CD14-positive monocyte (primary cell): Measurements from ENCODE around the gene ELF1. TPM values are rescaled to one million over a fixed set of nuclear protein-coding genes. Genes with fewer than 3 reads are reported as not detected.

Source experiments
- DNase-seq, 3 donors: peaks; one replicate each; pipeline ENCODE4 v3.0.0-alpha.2; 2011 to 2022
- H2AFZ ChIP-seq: 2 replicates; pipeline ENCODE4 v1.6.0; 2012; ENCODE audit warnings: mild to moderate bottlenecking, low read depth, low read length, inconsistent platforms; ENCODE audit not compliant: insufficient read depth, poor library complexity, severe bottlenecking
- H3K27ac ChIP-seq, 2 donors: 1 replicate in 1 of 2; 2 replicates in 1 of 2; pipeline ENCODE4 v1.5.1; 2012 to 2013; ENCODE audit warnings: low read length in 2 of 2, control low read depth in 1 of 2, inconsistent platforms in 1 of 2, low read depth in 1 of 2, mild to moderate bottlenecking in 1 of 2
- H3K27me3 ChIP-seq, 2 donors: one replicate each; pipeline versions ENCODE4 v1.6.0 to v1.6.1; 2011 to 2013; ENCODE audit warnings: low read length in 2 of 2; ENCODE audit not compliant: control insufficient read depth in 2 of 2, insufficient read depth in 2 of 2
- H3K36me3 ChIP-seq, 2 donors: replicated peaks in 1 of 2; 1 replicate in 1 of 2; 2 replicates in 1 of 2; pipeline versions ENCODE4 v1.5.1 to v1.6.1; 2012 to 2013; ENCODE audit warnings: low read length in 2 of 2, control low read depth in 1 of 2, inconsistent platforms in 1 of 2, mild to moderate bottlenecking in 1 of 2; ENCODE audit not compliant: insufficient read depth in 2 of 2, control insufficient read depth in 1 of 2
- H3K4me1 ChIP-seq, 2 donors: 1 replicate in 1 of 2; 2 replicates in 1 of 2; pipeline versions ENCODE4 v1.5.1 to v1.6.1; 2012 to 2013; ENCODE audit warnings: low read length in 2 of 2, control low read depth in 1 of 2, inconsistent platforms in 1 of 2, mild to moderate bottlenecking in 1 of 2, moderate library complexity in 1 of 2; ENCODE audit not compliant: insufficient read depth in 2 of 2, control insufficient read depth in 1 of 2
- H3K4me2 ChIP-seq: replicated peaks from 2 replicates; pipeline ENCODE3; 2012; ENCODE audit warnings: low read length, moderate library complexity, mild to moderate bottlenecking; ENCODE audit not compliant: poor library complexity, severe bottlenecking; ENCODE audit errors: extremely low read depth
- H3K4me3 ChIP-seq, 3 experiments: fragments of 200-600 bp in 1 of 3; sonication (generic) in 1 of 3; replicated peaks in 1 of 3; 1 replicate in 2 of 3; 2 replicates in 1 of 3; pipeline ENCODE4 v1.5.1; 2011 to 2013; ENCODE audit warnings: low read length in 3 of 3, mild to moderate bottlenecking in 3 of 3, control low read depth in 2 of 3, low read depth in 2 of 3, inconsistent platforms in 1 of 3, moderate library complexity in 1 of 3
- H3K79me2 ChIP-seq: 2 replicates; pipeline ENCODE4 v1.6.0; 2012; ENCODE audit warnings: mild to moderate bottlenecking, control low read depth, inconsistent platforms, low read length, moderate library complexity; ENCODE audit not compliant: insufficient read depth
- H3K9ac ChIP-seq: 2 replicates; pipeline ENCODE4 v1.6.0; 2017; ENCODE audit warnings: low read length, mild to moderate bottlenecking; ENCODE audit not compliant: insufficient read depth, poor library complexity, severe bottlenecking
- H3K9me3 ChIP-seq, 2 donors: replicated peaks in 1 of 2; 1 replicate in 1 of 2; 2 replicates in 1 of 2; pipeline versions ENCODE4 v1.5.1 to v1.6.1; 2012 to 2013; ENCODE audit warnings: low read length in 2 of 2, control low read depth in 1 of 2; ENCODE audit not compliant: control insufficient read depth in 1 of 2, insufficient read depth in 1 of 2
- H4K20me1 ChIP-seq: 2 replicates; pipeline ENCODE4 v1.6.0; 2012; ENCODE audit warnings: mild to moderate bottlenecking, low read length, control low read depth, moderate library complexity; ENCODE audit not compliant: insufficient read depth
- H3K27ac Mint-ChIP-seq, 7 donors: one replicate each; pipeline ENCODE4 v1.8.0; 2020; ENCODE audit warnings: mild to moderate bottlenecking in 7 of 7, mixed read lengths in 7 of 7, moderate library complexity in 6 of 7, inconsistent platforms in 2 of 7
- H3K27me3 Mint-ChIP-seq, 3 donors: one replicate each; pipeline ENCODE4 v1.8.0; 2021 to 2022; ENCODE audit warnings: low read depth in 3 of 3, mild to moderate bottlenecking in 3 of 3, mixed read lengths in 3 of 3, moderate library complexity in 3 of 3, inconsistent platforms in 1 of 3
- H3K36me3 Mint-ChIP-seq, 2 donors: one replicate each; pipeline ENCODE4 v1.8.0; 2020; ENCODE audit warnings: mixed read lengths in 2 of 2, inconsistent platforms in 1 of 2, mild to moderate bottlenecking in 1 of 2
- H3K4me1 Mint-ChIP-seq: one replicate; pipeline ENCODE4 v1.8.0; 2020; ENCODE audit warnings: mild to moderate bottlenecking, mixed read lengths
- H3K4me3 Mint-ChIP-seq, 2 donors: one replicate each; pipeline ENCODE4 v1.8.0; 2020; ENCODE audit warnings: mild to moderate bottlenecking in 2 of 2, mixed read lengths in 2 of 2, moderate library complexity in 1 of 2
- H3K9me3 Mint-ChIP-seq, 7 donors: one replicate each; pipeline ENCODE4 v1.8.0; 2020 to 2022; ENCODE audit warnings: mixed read lengths in 7 of 7, mild to moderate bottlenecking in 6 of 7, moderate library complexity in 6 of 7, inconsistent platforms in 2 of 7
- WGBS: methylation state at CpG from one replicate; pipeline ENCODE4 v1.1.5; 2013; ENCODE audit warnings: missing lambda C conversion rate; ENCODE audit not compliant: insufficient coverage; 5-methylcytosine and 5-hydroxymethylcytosine counted together
- intact Hi-C, 2 donors: fragments of 100-400 bp; cut with micrococcal nuclease; formaldehyde crosslinking; loops; one replicate each; pipeline versions ENCODE4 v1.15.0 to v1.15.1; 2023
- polyA plus RNA-seq, 3 donors: library from polyadenylated mRNA; depleted of rRNA in 1 of 3; unstranded in 2 of 3; stranded (reverse) in 1 of 3; fragments of 300-500 nt in 2 of 3; fragments of >200 nt in 1 of 3; fragmentation: Illumina TruSeq in 2 of 3; gene quantifications; 1 replicate in 2 of 3; 2 replicates in 1 of 3; pipeline ENCODE4 v1.2.3, GENCODE V29; 2012 to 2021
- TF ChIP-seq, protein P1 (sequence below): fragments of 200-600 bp; IDR thresholded peaks from one replicate; pipeline ENCODE4 v1.8.0; 2022; ENCODE audit warnings: antibody characterized with exemption, mild to moderate bottlenecking

ELF1 gene
- polyA plus RNA-seq, 3 donors: 63.1 to 83.3 (median 83.3) TPM

DNA sequence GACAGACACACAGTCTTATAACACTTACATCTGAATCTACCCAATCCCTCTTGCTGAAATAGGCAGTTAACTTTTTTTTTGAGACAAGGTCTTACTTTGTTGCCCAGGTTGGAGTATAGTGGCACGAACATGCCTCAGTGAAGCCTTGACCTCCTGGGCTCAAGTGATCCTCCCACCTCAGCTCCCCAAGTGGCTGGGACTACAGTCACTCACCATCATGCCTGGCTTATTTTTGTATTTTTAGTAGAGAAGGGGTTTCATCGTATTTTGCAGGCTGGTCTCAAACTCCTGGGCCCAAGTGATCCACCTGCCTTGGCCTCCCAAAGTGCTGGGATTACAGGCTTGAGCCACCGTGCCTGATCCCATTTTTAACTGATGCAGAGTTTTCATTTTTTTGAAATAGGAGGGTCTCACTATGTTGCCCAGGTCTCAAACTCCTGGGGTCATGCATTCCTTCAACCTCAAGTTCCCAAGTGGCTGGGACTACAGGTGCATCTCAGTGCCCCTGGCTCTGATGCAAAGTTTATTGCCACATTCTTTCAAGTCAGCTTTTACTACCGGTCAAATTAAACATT, 7.6 kb downstream of the ELF1 start:
- H3K36me3 ChIP-seq: peaks cover 3 to 20% of the 10 kb centered on the region in 2 donors
- Mint-ChIP-seq H3K27me3 (no peaks in the 10 kb centered on the region), H3K4me1 (peaks cover 73% of the 10 kb centered on the region), H3K27ac (peak overlapping the region; percentile 68 to 88 (median 75)), H3K9me3 (no peaks in the 10 kb centered on the region), H3K36me3 (peaks cover 29% of the 10 kb centered on the region in 2 donors), H3K4me3 (peak overlapping the region in 1 of 2 donors; percentile 12)
- H3K4me1 ChIP-seq: peaks cover 62 to 96% of the 10 kb centered on the region in 2 donors
- H3K4me2 ChIP-seq: peak overlapping the region; percentile 18
- H3K9ac ChIP-seq: no peak overlapping the region
- peaks cover 96% of the 10 kb centered on the region for H4K20me1 ChIP-seq
- peak overlapping the region in 1 of 3 experiments; percentile 12 for H3K4me3 ChIP-seq
- TF ChIP-seq, protein P1, sequence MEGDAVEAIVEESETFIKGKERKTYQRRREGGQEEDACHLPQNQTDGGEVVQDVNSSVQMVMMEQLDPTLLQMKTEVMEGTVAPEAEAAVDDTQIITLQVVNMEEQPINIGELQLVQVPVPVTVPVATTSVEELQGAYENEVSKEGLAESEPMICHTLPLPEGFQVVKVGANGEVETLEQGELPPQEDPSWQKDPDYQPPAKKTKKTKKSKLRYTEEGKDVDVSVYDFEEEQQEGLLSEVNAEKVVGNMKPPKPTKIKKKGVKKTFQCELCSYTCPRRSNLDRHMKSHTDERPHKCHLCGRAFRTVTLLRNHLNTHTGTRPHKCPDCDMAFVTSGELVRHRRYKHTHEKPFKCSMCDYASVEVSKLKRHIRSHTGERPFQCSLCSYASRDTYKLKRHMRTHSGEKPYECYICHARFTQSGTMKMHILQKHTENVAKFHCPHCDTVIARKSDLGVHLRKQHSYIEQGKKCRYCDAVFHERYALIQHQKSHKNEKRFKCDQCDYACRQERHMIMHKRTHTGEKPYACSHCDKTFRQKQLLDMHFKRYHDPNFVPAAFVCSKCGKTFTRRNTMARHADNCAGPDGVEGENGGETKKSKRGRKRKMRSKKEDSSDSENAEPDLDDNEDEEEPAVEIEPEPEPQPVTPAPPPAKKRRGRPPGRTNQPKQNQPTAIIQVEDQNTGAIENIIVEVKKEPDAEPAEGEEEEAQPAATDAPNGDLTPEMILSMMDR: no peak
- H2AFZ ChIP-seq: no peak overlapping the region
- WGBS: 85% methylated on average over 2 of the region's 4 CpGs
- peaks cover 100% of the 10 kb centered on the region for H3K79me2 ChIP-seq
- no peaks in the 10 kb centered on the region for H3K9me3 ChIP-seq
- H3K27me3 ChIP-seq: no peaks in the 10 kb centered on the region
- no peak for DNase-seq
- peak overlapping the region in 1 of 2 donors; percentile 50 for H3K27ac ChIP-seq
- intact Hi-C loops: no loop called here

DNA sequence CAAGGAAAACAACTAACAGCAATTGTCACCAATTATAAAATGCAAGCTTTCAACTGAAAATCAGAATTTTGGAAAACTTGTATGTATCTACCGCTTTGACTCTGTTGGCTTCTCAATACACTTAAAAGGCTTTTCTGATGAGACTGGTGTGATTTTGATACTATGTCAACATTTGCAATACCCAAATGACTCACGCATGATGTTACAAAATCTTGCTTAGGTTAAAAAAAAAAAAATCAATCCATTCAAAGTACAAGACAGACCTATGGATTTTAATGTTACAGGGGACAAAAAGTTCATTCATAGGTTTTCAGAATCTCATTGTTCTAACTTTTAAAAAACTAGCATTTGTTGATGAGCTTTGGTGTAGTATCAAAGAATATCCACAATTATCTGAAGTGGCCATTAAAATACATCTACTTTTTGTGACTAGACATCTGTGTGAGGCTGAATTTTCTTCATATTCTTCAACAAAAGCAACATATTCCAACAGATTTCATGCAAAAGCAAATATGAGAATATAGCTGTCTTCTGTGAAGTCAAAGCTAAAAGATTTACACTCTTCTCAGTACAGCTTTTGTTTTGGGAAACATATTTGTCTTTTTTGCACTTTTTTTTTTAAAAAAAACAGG, 10.7 kb downstream of the ELF1 start:
- H3K4me2 ChIP-seq: peak overlapping the region; percentile 63
- peak overlapping the region in 1 of 3 experiments; percentile 51 for H3K4me3 ChIP-seq
- H3K4me1 ChIP-seq: peaks cover 63 to 96% of the 10 kb centered on the region in 2 donors
- H2AFZ ChIP-seq: no peak overlapping the region
- peak overlapping the region; percentile 14 to 81 for H3K27ac ChIP-seq
- no peaks in the 10 kb centered on the region for H3K9me3 ChIP-seq
- H3K79me2 ChIP-seq: peaks cover 100% of the 10 kb centered on the region
- DNase-seq: peak; percentile 69 to 90 (median 86)
- H3K36me3 ChIP-seq: peaks cover 3 to 14% of the 10 kb centered on the region in 2 donors
- intact Hi-C loops: loop anchor here in 1 of 2 donors (5.0 to 10.0 kb wide), 2 partner anchors 41 to 46 kb away; no protein-coding TSS in a partner anchor
- TF ChIP-seq, protein P1: no peak
- no peaks in the 10 kb centered on the region for H3K27me3 ChIP-seq
- peak overlapping the region; percentile 78 to 91 (median 87) for H3K27ac Mint-ChIP-seq
- WGBS: no CpG with 5 or more reads among the region's 2 CpGs
- no peaks in the 10 kb centered on the region for H3K9me3 Mint-ChIP-seq
- H3K36me3 Mint-ChIP-seq: peaks cover 22 to 28% of the 10 kb centered on the region in 2 donors
- H3K4me3 Mint-ChIP-seq: peak overlapping the region; percentile 25 to 51
- peak overlapping the region; percentile 53 for H3K9ac ChIP-seq
- H3K27me3 Mint-ChIP-seq: no peaks in the 10 kb centered on the region
- peaks cover 98% of the 10 kb centered on the region for H4K20me1 ChIP-seq
- peaks cover 74% of the 10 kb centered on the region for H3K4me1 Mint-ChIP-seq
